Stomach (tissue), 9 donors: Measurements from ENCODE around the gene PPP1R14C. TPM values are rescaled to one million over a fixed set of nuclear protein-coding genes. Genes with fewer than 3 reads are reported as not detected.

Source experiments
- DNase-seq, 2 donors: peaks; one replicate each; pipeline versions ENCODE4 v3.0.0 to v3.0.0-alpha.2; 2013 to 2019
- H3K27ac ChIP-seq, 5 donors: fragments of 200-600 bp in 4 of 5; sonication (generic) in 4 of 5; one replicate each; pipeline ENCODE4 v1.5.1; 2013 to 2019; ENCODE audit warnings: mild to moderate bottlenecking in 1 of 5, moderate library complexity in 1 of 5
- H3K27me3 ChIP-seq, 3 donors: fragments of 200-600 bp; sonication (generic); one replicate each; pipeline ENCODE4 v1.5.1; 2017 to 2019; ENCODE audit warnings: mixed run types in 1 of 3
- H3K36me3 ChIP-seq, 4 donors: fragments of 200-600 bp; sonication (generic); 1 replicate in 3 of 4; 2 replicates in 1 of 4; pipeline ENCODE4 v1.5.1; 2016 to 2019
- H3K4me1 ChIP-seq, 4 donors: fragments of 200-600 bp; sonication (generic); one replicate each; pipeline ENCODE4 v1.5.1; 2016 to 2019
- H3K4me3 ChIP-seq, 4 donors: fragments of 200-600 bp; sonication (generic) in 3 of 4; one replicate each; pipeline ENCODE4 v1.5.1; 2016 to 2019; ENCODE audit warnings: mild to moderate bottlenecking in 1 of 4
- H3K9me3 ChIP-seq, 4 donors: fragments of 200-600 bp; sonication (generic); one replicate each; pipeline ENCODE4 v1.5.1; 2016 to 2019
- EP300 ChIP-seq: sonication (generic); formaldehyde crosslinking; IDR thresholded peaks from one replicate; pipeline ENCODE4 v1.6.1; 2017; ENCODE audit warnings: antibody characterized with exemption
- POLR2A ChIP-seq, 4 donors: fragments of 450-650 bp; IDR thresholded peaks; one replicate each; pipeline ENCODE4 v1.6.1; 2016; ENCODE audit warnings: antibody characterized with exemption in 4 of 4, control low read depth in 2 of 4, mild to moderate bottlenecking in 1 of 4, moderate library complexity in 1 of 4
- POLR2AphosphoS5 ChIP-seq, 3 donors: sonication (generic); formaldehyde crosslinking; IDR thresholded peaks; one replicate each; pipeline ENCODE4 v1.6.1; 2016; ENCODE audit warnings: antibody characterized with exemption in 3 of 3
- whole genome bisulfite sequencing, 5 donors: extraction: QIAGEN DNeasy Blood & Tissue Kit in 3 of 5; methylation state at CpG; one replicate each; pipeline versions ENCODE4 v1.1.5 to v1.1.7; 2013 to 2018; 5-methylcytosine and 5-hydroxymethylcytosine counted together
- intact Hi-C: fragments of 100-400 bp; cut with DNase I; formaldehyde crosslinking; loops from one replicate; pipeline ENCODE4 v1.15.1; 2023; ENCODE audit warnings: low total_unique reads
- polyA plus RNA-seq, 3 donors: library from polyadenylated mRNA; stranded (reverse); fragments of 200-250 nt; gene quantifications; one replicate each; pipeline ENCODE4 v1.2.3, GENCODE V29; 2013
- total RNA-seq, 5 donors: library from RNA; depleted of rRNA; stranded (reverse); fragments of >200 nt; gene quantifications; one replicate each; pipeline versions ENCODE4 v1.1.0 to v1.2.3, GENCODE V29; 2014 to 2016
- TF ChIP-seq, protein P1 (sequence below), 7 experiments: fragments of 450-650 bp in 4 of 7; fragments of 200-600 bp in 3 of 7; sonication (generic) in 3 of 7; IDR thresholded peaks; one replicate each; pipeline ENCODE4 v1.5.1; 2016 to 2019; ENCODE audit warnings: antibody characterized with exemption in 7 of 7, control low read depth in 2 of 7, mild to moderate bottlenecking in 1 of 7
- donor health status: healthy with polysubstance abuse.
- donor health status: Bipolar disorder and iron deficiency.
- donor health status: healthy.

PPP1R14C gene
- total and polyA plus RNA-seq, 8 donors = 0.25 to 13.8 (median 4.1) TPM; not detected in 3

DNA sequence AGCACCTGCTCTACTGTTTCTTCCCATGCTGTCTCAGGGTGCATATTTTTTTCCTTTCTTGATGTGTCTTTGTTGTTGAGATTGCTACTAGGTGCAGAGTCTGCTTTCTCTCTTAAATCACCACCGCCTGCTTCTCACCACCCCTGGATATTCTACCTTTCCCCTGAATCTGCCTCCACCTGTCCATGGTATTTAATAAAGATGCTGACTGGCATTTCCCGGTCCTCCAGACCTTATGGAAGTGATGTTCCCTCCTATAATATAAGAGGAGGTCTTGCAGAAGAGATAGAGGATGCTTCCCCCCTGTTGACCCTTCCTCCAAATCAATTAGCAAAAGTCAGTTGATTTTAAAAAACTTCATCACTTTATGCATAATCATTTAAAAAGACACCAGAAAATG, 118.1 kb downstream of the PPP1R14C start:
- H3K27me3 ChIP-seq = peaks cover 0 to 11% (median 0%) of the 10 kb centered on the region in 3 donors
- H3K27ac ChIP-seq = no peak overlapping the region
- no peaks in the 10 kb centered on the region for H3K9me3 ChIP-seq
- intact Hi-C loops = no loop called here
- no peak for DNase-seq
- H3K36me3 ChIP-seq = no peaks in the 10 kb centered on the region
- H3K4me1 ChIP-seq = no peaks in the 10 kb centered on the region
- TF ChIP-seq EP300 = no peak
- TF ChIP-seq POLR2AphosphoS5 (IDR thresholded peaks at IDR 0.05) = no peak
- TF ChIP-seq, protein P1, sequence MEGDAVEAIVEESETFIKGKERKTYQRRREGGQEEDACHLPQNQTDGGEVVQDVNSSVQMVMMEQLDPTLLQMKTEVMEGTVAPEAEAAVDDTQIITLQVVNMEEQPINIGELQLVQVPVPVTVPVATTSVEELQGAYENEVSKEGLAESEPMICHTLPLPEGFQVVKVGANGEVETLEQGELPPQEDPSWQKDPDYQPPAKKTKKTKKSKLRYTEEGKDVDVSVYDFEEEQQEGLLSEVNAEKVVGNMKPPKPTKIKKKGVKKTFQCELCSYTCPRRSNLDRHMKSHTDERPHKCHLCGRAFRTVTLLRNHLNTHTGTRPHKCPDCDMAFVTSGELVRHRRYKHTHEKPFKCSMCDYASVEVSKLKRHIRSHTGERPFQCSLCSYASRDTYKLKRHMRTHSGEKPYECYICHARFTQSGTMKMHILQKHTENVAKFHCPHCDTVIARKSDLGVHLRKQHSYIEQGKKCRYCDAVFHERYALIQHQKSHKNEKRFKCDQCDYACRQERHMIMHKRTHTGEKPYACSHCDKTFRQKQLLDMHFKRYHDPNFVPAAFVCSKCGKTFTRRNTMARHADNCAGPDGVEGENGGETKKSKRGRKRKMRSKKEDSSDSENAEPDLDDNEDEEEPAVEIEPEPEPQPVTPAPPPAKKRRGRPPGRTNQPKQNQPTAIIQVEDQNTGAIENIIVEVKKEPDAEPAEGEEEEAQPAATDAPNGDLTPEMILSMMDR (IDR thresholded peaks at IDR 0.05) = no peak
- TF ChIP-seq POLR2A (IDR thresholded peaks at IDR 0.05) = no peak
- WGBS, 5 donors = 88 to 98% (median 91%) methylated on average over 2 of the region's 2 CpGs
- no peak overlapping the region for H3K4me3 ChIP-seq

DNA sequence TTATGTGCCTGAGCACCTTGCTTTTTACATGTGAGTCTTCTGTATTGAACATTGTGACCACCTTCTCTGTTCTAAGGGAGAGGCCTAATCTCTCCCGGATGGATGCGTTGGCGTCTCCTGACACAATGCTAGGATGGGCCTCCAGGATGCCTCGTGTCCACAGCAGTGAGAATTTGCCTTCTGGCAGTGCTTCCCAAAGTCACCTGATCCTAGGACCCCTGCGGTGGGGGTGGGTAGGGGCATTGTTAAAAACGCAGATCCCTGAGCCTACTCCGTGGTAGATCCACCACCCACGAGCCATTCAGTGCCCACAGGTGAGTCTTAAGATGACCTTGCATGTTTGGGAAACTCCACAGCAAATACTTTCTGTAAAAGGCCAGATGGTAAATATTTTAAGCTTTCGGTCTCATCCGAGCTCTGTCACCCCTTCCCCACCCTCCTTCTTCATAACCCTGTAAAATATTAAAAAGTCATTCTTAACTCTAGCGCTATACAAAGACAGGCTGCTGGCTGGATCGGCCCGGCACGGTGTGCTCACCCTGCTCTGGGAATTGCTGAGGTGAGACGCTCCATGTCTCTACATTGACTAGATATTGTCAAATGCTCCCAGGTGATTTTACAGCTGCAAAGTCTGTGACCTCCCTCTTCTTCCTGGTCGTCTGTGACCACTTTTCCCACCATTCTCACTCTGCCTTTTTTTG, 119.3 kb downstream of the PPP1R14C start:
- Histone ChIP-seq H3K9me3 (no peaks in the 10 kb centered on the region), H3K4me3 (no peak overlapping the region), H3K4me1 (no peaks in the 10 kb centered on the region), H3K36me3 (no peaks in the 10 kb centered on the region), H3K27ac (no peak overlapping the region), H3K27me3 (peaks cover 0 to 10% (median 0%) of the 10 kb centered on the region in 3 donors)
- intact Hi-C loops = no loop called here
- 71 to 81% (median 77%) methylated on average over 15 to 16 of the region's 16 CpGs for WGBS, 5 donors
- TF ChIP-seq POLR2A (IDR thresholded peaks at IDR 0.05) = no peak
- DNase-seq = no peak

DNA sequence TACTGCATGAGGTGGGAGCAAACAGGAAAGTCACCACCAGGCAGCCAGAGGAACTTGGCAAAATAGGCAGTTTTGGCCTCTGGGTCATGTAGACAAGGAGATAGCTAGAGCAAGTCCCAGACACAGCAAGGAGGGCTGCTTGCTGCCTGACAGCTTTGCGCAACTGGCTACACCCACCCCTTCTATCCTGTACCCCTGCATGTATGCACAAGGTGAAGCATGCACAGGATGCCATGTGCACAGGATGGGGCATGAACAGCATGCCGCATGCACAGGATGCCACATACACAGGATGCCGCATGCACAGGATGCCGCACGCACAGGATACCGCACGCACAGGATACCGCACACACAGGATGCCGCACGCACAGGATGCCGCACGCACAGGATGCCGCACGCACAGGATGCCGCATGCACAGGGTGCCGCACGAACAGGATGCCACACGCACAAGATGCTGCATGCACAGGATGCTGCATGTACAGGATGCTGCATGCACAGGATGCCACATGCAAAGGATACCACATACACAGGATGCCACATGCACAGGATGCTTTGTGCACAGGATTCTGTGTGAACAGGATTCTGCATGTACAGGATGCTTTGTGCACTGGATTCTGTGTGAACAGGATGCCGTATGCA, 121.0 kb downstream of the PPP1R14C start:
- WGBS, 5 donors = 76 to 90% (median 79%) methylated on average over 19 of the region's 19 CpGs
- Histone ChIP-seq H3K4me1 (no peaks in the 10 kb centered on the region), H3K4me3 (no peak overlapping the region), H3K27ac (no peak overlapping the region), H3K27me3 (peaks cover 0 to 10% (median 0%) of the 10 kb centered on the region in 3 donors), H3K36me3 (no peaks in the 10 kb centered on the region), H3K9me3 (no peaks in the 10 kb centered on the region)
- no peak for DNase-seq
- intact Hi-C loops = no loop called here
- TF ChIP-seq POLR2AphosphoS5 (IDR thresholded peaks at IDR 0.05) (no peak), EP300 (no peak)

DNA sequence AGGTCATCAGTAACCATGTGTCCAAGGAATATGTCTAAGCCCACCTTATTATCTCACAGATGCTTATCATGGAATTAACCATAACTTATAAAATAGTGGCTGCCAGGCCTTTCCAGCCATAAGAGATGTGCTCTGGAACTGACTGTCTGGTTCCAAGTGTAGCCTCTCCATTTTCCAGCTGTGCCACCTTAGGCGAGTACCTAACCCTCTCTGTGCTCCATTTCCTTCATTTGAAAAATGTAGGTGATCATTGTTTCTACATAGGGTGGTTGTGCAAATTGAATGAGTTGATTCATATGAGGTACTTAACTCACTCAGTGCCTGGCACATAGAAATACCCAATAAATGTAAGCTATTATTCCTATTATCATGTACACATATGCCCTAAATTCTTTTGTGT, 123.5 kb downstream of the PPP1R14C start:
- no peak for TF ChIP-seq POLR2A (IDR thresholded peaks at IDR 0.05)
- no peak for TF ChIP-seq POLR2AphosphoS5 (IDR thresholded peaks at IDR 0.05)
- TF ChIP-seq, protein P1 (IDR thresholded peaks at IDR 0.05) = no peak
- no peak for TF ChIP-seq EP300
- Histone ChIP-seq H3K4me1 (no peaks in the 10 kb centered on the region), H3K9me3 (peaks cover 0 to 2% (median 0%) of the 10 kb centered on the region in 4 donors), H3K4me3 (no peak overlapping the region), H3K36me3 (no peaks in the 10 kb centered on the region), H3K27me3 (peaks cover 0 to 10% (median 0%) of the 10 kb centered on the region in 3 donors), H3K27ac (no peak overlapping the region)
- DNase-seq = no peak
- 90 to 100% (median 98%) methylated on average over 1 of the region's 1 CpG for WGBS, 5 donors
- intact Hi-C loops = no loop called here

DNA sequence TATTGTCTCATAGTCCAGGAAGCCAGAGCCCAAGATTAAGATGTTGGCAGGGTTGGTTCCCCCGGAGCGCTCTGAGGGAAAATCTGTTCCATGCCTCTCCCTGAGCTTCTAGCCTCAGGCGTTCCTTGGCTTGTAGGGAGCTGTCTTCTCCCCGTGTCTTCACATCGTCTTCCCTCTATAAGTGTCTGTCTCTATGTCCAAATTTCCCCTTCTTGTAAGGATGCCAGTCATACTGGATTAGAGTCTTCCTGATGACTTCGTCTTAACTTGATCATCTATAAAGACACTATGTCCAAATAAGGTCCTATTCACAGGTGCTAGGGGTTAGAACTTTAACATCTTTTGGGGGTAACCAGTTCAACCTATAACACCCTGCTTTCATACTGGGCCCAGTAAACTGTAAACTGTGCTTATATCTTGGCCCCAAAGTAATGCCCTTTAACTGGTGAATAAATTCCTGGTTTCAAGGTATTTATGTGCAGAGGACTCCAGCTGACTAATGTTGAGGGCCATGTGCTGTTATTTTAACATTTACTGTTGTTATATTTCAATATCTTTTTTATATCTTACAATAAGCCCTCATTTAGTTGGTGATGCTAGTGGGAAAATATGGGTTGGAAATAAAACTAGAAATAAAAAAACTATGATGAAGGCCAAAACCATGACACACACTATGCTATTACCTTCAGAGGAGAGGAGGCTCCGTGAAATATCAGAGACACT, 124.3 kb downstream of the PPP1R14C start:
- intact Hi-C loops = no loop called here
- 85 to 93% (median 90%) methylated on average over 7 of the region's 7 CpGs for WGBS, 5 donors
- TF ChIP-seq, protein P1 (IDR thresholded peaks at IDR 0.05) = no peak

More for the DNA sequence above, 124.3 kb downstream of the PPP1R14C start:
- Histone ChIP-seq H3K27ac (no peak overlapping the region), H3K36me3 (no peaks in the 10 kb centered on the region), H3K4me3 (no peak overlapping the region), H3K4me1 (no peaks in the 10 kb centered on the region), H3K27me3 (peaks cover 0 to 10% (median 0%) of the 10 kb centered on the region in 3 donors), H3K9me3 (peaks cover 0 to 2% (median 0%) of the 10 kb centered on the region in 4 donors)
- DNase-seq = no peak
